Uterus (tissue), 4 donors: Measurements from ENCODE around the gene BMERB1. TPM values are rescaled to one million over a fixed set of nuclear protein-coding genes. Genes with fewer than 3 reads are reported as not detected.
"Not testable (repeated sequence)": the region's sequence is repeated elsewhere in the genome, so short reads cannot be mapped to it uniquely, and the experiment has no call there.

Experiments used
- DNase-seq, 2 donors: peaks; one replicate each; pipeline ENCODE4 v3.0.0-alpha.2; 2019 to 2020
- H3K27ac ChIP-seq, 2 donors: fragments of 200-600 bp; sonication (generic); 1 replicate in 1 of 2; 2 replicates in 1 of 2; pipeline ENCODE4 v1.5.1; 2016 to 2018
- H3K27me3 ChIP-seq, 2 donors: fragments of 200-600 bp; sonication (generic); one replicate each; pipeline ENCODE4 v1.5.1; 2018 to 2019; ENCODE audit warnings: control low read depth in 1 of 2
- H3K36me3 ChIP-seq, 2 donors: fragments of 200-600 bp; sonication (generic); one replicate each; pipeline ENCODE4 v1.5.1; 2019; ENCODE audit warnings: control low read depth in 1 of 2
- H3K4me1 ChIP-seq, 2 donors: fragments of 200-600 bp; sonication (generic); one replicate each; pipeline ENCODE4 v1.5.1; 2018 to 2019; ENCODE audit warnings: control low read depth in 1 of 2
- H3K4me3 ChIP-seq, 2 donors: fragments of 200-600 bp; sonication (generic); 1 replicate in 1 of 2; 2 replicates in 1 of 2; pipeline ENCODE4 v1.5.1; 2018 to 2019; ENCODE audit warnings: mild to moderate bottlenecking in 1 of 2
- H3K9me3 ChIP-seq, 2 donors: fragments of 200-600 bp; sonication (generic); one replicate each; pipeline ENCODE4 v1.5.1; 2019; ENCODE audit warnings: control low read depth in 1 of 2
- CTCF ChIP-seq, 4 experiments: fragments of 200-600 bp in 2 of 4; fragments of 450-650 bp in 2 of 4; sonication (generic) in 2 of 4; IDR thresholded peaks; one replicate each; pipeline ENCODE4 v1.5.1; 2016 to 2019; ENCODE audit warnings: antibody characterized with exemption in 4 of 4, mild to moderate bottlenecking in 2 of 4, moderate library complexity in 1 of 4
- POLR2A ChIP-seq, 2 donors: fragments of 450-650 bp; IDR thresholded peaks; one replicate each; pipeline ENCODE4 v1.6.1; 2016; ENCODE audit warnings: antibody characterized with exemption in 2 of 2, mild to moderate bottlenecking in 1 of 2, moderate library complexity in 1 of 2
- intact Hi-C: fragments of 100-400 bp; cut with DNase I; formaldehyde crosslinking; loops from one replicate; pipeline ENCODE4 v1.15.1; 2023; ENCODE audit warnings: low total_unique reads
- total RNA-seq, 4 donors: library from RNA; depleted of rRNA in 3 of 4; stranded (reverse); fragments of >200 nt in 3 of 4; gene quantifications; one replicate each; pipeline versions ENCODE4 v1.1.0 to v1.2.4, GENCODE V29; 2014 to 2023
- donor health status: DM: yes; HTN: yes; CAD: no.

BMERB1 gene
- total RNA-seq, 4 donors from 2014 or later, result 12.8 to 98.9 (median 39.2) TPM

GRCh38 chr16:15604460-15605440 is 170.4 kb downstream of the BMERB1 start:
- H3K4me1 ChIP-seq, result no peaks in the 10 kb centered on the region
- no peaks in the 10 kb centered on the region for H3K36me3 ChIP-seq
- DNase-seq, result no peak
- H3K27ac ChIP-seq, result peak overlapping the region in 1 of 2 donors; percentile 15
- intact Hi-C loops, result no loop called here
- H3K4me3 ChIP-seq, result no peak overlapping the region
- no peak for TF ChIP-seq POLR2A (IDR thresholded peaks at IDR 0.05)
- TF ChIP-seq CTCF (IDR thresholded peaks at IDR 0.05), result no peak
- no peaks in the 10 kb centered on the region for H3K9me3 ChIP-seq
- H3K27me3 ChIP-seq, result no peaks in the 10 kb centered on the region

- Histone ChIP-seq H3K27me3 (no peaks in the 10 kb centered on the region), H3K27ac (no peak overlapping the region), H3K4me1 (no peaks in the 10 kb centered on the region), H3K4me3 (no peak overlapping the region), H3K36me3 (no peaks in the 10 kb centered on the region), H3K9me3 (no peaks in the 10 kb centered on the region)
- TF ChIP-seq CTCF (IDR thresholded peaks at IDR 0.05) (no peak), POLR2A (IDR thresholded peaks at IDR 0.05) (no peak)
- DNase-seq, result no peak
- intact Hi-C loops, result no loop called here
Observed at GRCh38 chr16:15605839-15606517, 171.6 kb downstream of the BMERB1 start.

- H3K27me3 ChIP-seq, result no peaks in the 10 kb centered on the region
- no peak overlapping the region for H3K4me3 ChIP-seq
- peak overlapping the region in 1 of 2 donors; percentile 9 for H3K27ac ChIP-seq
- H3K9me3 ChIP-seq, result no peaks in the 10 kb centered on the region
- TF ChIP-seq CTCF (IDR thresholded peaks at IDR 0.05) (no peak), POLR2A (IDR thresholded peaks at IDR 0.05) (no peak)
- intact Hi-C loops, result no loop called here
- H3K4me1 ChIP-seq, result no peaks in the 10 kb centered on the region
- no peaks in the 10 kb centered on the region for H3K36me3 ChIP-seq
- no peak for DNase-seq
Observed at GRCh38 chr16:15606518-15607220, 172.3 kb downstream of the BMERB1 start.

GRCh38 chr16:15607221-15607699 is 172.9 kb downstream of the BMERB1 start:
- H3K27ac ChIP-seq, result peak overlapping the region; percentile 7 to 9
- H3K27me3 ChIP-seq, DNase-seq, H3K9me3 ChIP-seq, intact Hi-C loops, H3K4me1 ChIP-seq, H3K36me3 ChIP-seq, H3K4me3 ChIP-seq: not testable (repeated sequence)

- Histone ChIP-seq H3K27me3 (no peaks in the 10 kb centered on the region), H3K4me3 (no peak overlapping the region), H3K36me3 (no peaks in the 10 kb centered on the region), H3K4me1 (no peaks in the 10 kb centered on the region), H3K27ac (peak overlapping the region; percentile 7 to 9), H3K9me3 (no peaks in the 10 kb centered on the region)
- TF ChIP-seq CTCF (IDR thresholded peaks at IDR 0.05), result no peak
- TF ChIP-seq POLR2A (IDR thresholded peaks at IDR 0.05), result no peak
- peak in 1 of 2 donors; percentile 58 for DNase-seq
- intact Hi-C loops, result no loop called here
Observed at GRCh38 chr16:15607700-15608396, 173.5 kb downstream of the BMERB1 start.
